ENCODE measurements around the gene DOCK1. TPM values are rescaled to one million over a fixed set of nuclear protein-coding genes. Genes with fewer than 3 reads are reported as not detected.

DOCK1 gene
- total RNA-seq, 1 donor: 99.7 TPM

DNA sequence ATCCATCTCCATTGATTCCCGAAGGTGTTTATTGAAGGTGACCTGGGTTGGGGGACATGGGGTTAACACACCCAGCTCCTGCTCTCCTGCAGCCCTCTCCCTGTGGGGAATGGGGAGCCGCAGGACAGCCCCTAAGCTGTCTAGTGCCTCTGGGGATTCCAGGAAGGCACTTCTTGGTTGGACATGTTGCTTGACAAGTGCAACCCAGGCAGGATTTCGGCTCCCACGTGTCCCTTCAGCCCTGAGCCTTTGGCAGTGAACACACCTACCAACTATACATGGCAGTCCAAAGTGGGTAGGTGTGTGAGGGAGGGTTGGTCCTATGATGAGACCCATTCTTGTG is 43.9 kb downstream of the DOCK1 start:
- DNase-seq (ENCODE audit: low read depth): no peak
- TF ChIP-seq, protein P1, sequence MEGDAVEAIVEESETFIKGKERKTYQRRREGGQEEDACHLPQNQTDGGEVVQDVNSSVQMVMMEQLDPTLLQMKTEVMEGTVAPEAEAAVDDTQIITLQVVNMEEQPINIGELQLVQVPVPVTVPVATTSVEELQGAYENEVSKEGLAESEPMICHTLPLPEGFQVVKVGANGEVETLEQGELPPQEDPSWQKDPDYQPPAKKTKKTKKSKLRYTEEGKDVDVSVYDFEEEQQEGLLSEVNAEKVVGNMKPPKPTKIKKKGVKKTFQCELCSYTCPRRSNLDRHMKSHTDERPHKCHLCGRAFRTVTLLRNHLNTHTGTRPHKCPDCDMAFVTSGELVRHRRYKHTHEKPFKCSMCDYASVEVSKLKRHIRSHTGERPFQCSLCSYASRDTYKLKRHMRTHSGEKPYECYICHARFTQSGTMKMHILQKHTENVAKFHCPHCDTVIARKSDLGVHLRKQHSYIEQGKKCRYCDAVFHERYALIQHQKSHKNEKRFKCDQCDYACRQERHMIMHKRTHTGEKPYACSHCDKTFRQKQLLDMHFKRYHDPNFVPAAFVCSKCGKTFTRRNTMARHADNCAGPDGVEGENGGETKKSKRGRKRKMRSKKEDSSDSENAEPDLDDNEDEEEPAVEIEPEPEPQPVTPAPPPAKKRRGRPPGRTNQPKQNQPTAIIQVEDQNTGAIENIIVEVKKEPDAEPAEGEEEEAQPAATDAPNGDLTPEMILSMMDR (IDR thresholded peaks at IDR 0.05; ENCODE audit: insufficient read depth, low read depth, low read length): no peak
- no peak overlapping the region for H3K4me3 ChIP-seq (ENCODE audit: low read depth, low read length)

DNA sequence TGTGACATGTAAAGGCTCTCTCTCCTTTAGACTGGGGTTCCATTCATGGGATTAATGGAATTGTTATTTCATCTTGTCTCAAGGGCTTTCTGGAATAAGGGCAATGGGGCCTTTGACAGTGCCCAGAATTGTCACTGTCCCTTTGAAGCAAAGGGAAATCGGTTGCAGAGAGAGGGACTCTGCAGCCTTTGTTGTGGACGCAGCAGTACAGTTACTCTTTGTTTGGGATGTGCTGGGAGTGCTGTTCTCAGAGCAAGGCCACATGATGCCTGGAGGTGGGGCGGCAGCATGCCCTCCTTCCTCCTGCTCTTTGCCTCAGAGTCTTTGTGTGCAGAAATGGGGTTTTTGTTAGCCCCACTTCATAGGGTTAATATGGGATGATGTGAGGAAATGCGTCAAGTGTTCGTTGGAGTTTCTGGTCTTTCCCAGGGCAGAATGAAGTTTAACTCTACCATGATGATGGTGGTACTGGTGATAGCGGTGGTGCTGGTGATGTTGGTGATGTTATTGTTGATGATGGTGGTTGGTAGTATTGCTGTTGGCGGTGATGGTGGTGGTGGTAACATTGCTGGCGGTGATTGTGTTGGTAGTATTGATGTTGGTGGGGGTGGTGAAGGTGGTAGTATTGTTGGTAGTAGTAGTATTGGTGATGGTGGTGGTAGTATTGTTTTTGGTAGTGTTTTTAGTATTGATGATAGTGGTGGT is 45.3 kb downstream of the DOCK1 start:
- no peak overlapping the region for H3K4me3 ChIP-seq (ENCODE audit: low read depth, low read length)
- DNase-seq (ENCODE audit: low read depth): no peak
- TF ChIP-seq, protein P1 (IDR thresholded peaks at IDR 0.05; ENCODE audit: insufficient read depth, low read depth, low read length): no peak

DNA sequence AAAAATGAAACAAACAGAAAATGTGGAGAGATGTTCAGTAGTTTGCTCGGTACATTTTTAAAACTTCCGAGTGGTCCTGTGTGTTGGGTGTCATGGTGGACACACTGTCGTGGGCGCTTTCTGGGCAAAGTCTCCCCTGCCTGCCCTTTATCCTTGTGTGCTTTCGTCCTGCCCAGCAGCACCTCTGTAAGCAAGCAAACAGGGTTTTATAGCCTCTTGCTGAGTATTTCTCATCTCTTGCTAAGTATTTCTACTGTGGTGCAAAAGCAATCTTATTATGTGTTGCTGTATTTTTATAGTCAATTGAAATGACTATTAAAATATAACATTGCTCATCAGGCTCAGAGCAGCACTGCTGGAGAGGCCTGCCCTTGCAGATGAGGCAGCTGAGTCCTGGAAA is 48.7 kb downstream of the DOCK1 start:
- H3K4me3 ChIP-seq (ENCODE audit: low read depth, low read length): no peak overlapping the region
- no peak for DNase-seq (ENCODE audit: low read depth)
- TF ChIP-seq, protein P1 (IDR thresholded peaks at IDR 0.05; ENCODE audit: insufficient read depth, low read depth, low read length): no peak

DNA sequence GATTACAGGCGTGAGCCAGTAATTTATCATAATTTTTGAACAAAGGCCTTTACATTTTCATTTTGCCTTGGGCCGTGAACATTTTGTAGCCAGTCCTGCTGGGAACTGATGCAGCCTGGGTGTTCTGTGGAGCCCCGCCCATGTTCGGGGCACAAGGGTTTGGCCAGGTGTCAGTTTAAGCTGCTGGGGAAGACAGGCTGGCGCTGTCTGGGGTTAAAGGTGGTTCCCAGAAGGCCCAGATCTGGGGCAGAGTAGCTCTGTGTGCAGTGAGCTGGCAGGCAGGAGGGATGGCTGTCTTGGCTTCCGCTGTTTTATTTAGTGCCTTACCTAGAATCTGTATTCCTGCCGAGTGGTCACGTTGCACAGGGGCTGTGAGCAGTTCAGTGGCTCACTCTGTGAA is 50.2 kb downstream of the DOCK1 start:
- H3K4me3 ChIP-seq (ENCODE audit: low read depth, low read length): no peak overlapping the region
- no peak for DNase-seq (ENCODE audit: low read depth)
- TF ChIP-seq, protein P1 (IDR thresholded peaks at IDR 0.05; ENCODE audit: insufficient read depth, low read depth, low read length): no peak

DNA sequence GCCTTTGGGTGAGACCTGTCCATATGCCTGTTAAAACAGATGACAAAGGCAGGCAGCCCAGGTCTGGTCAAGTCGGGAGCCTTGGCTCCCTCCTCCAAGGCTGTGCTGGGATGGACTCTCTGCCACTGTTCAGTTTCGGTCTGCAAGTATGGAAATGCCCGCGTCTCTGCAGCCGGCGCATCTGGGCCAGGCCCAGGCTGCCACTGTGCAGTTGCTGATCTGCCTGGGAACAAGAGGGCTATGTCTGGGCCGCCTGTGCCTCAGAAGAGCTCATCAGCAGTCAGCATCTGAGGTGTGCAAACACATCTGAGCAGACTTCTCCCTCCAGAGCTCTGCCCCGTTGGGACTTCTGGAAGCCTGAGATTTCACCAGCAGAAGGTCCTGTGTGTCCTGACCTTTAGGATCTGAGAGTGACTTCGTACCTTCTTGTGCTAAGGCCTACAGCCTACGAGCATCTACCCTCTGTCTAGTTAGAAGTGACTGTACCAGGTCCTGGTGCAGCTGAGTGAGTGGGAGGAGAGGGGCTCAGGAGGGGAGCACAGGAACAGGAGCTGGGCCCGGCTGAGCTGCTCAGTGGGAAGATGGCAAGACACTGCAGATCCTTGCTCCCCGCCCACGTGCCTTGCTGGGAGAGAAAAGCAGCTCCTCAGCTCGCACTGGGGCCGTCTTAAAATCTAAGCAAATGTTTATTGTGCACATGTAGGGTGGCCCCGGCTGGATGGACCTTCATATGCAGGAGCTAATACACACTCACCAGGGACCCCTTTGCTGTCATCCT is 50.9 kb downstream of the DOCK1 start:
- no peak for DNase-seq (ENCODE audit: low read depth)
- TF ChIP-seq, protein P1 (IDR thresholded peaks at IDR 0.05; ENCODE audit: insufficient read depth, low read depth, low read length): no peak
- no peak overlapping the region for H3K4me3 ChIP-seq (ENCODE audit: low read depth, low read length)

DNA sequence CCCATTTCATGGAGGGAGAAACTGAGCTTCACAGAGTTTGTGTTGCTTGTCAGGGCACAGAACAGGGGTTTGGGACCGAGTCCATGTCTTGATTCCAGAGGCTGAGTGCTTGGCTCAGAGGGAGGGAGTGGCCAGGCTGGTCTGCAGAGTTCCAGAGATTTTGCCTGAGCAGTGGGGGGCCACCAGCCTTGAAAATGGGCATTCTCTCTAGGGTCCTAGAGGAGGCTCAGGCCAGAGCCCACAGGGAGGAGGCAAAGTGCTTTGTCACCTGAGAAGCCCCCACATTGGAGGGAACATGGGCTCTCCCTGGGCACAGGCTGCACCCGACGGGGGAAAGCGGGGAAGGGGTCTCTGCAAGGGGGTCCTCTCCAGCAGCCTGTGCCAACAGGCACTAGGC is 51.5 kb downstream of the DOCK1 start:
- no peak for DNase-seq (ENCODE audit: low read depth)
- no peak overlapping the region for H3K4me3 ChIP-seq (ENCODE audit: low read depth, low read length)
- TF ChIP-seq, protein P1 (IDR thresholded peaks at IDR 0.05; ENCODE audit: insufficient read depth, low read depth, low read length): no peak

Data from fibroblast of villous mesenchyme (primary cell).